HG03108 (cell line): Measurements from ENCODE around the gene SLC22A31.

ENCODE experiments used
- ATAC-seq: cut with Tn5 transposase; IDR thresholded peaks from one replicate; pipeline ENCODE4 v1.9.1; 2021; ENCODE audit warnings: moderate library complexity; ENCODE audit not compliant: unreplicated experiment

Gene SLC22A31

GRCh38 chr16:89179656-89180315, 20.6 kb downstream of the SLC22A31 start:
- no peak for ATAC-seq

- ATAC-seq, result no peak
Measured at GRCh38 chr16:89179148-89179484, 21.2 kb downstream of the SLC22A31 start.

DNA sequence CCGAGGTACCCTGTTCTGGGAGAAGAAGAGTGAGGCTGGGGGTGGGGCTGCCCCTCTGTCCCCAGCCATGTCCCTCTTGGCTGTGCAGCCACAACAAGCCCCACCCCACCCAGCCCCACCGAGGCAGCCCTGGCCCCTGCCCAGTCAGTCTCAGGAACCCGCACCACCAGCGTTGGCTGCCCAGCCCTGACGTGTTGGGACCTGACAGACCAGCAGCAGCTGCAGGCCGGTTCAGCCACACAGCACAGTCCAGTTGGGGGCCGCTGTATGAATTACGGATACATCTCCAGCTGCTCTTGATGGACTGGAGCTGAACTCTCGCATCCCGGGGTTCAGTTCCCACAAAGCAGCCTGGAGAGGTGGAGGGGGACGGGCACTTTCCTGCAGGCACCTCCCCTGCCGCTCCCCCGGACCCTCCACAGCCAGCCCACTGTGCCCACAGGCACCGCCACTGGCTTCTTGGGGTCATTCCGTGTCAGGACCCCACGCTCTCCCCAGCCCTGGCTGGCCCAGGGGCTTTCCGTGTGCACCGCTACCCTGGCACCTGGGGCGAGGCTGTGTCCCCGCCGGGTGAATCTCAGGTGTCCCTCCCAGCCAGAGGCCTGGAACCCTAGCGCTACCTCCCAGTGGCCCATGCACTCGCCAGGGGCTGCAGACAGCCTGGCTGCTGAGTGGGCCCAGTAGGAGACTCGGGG, 21.7 kb downstream of the SLC22A31 start:
- ATAC-seq, result no peak

DNA sequence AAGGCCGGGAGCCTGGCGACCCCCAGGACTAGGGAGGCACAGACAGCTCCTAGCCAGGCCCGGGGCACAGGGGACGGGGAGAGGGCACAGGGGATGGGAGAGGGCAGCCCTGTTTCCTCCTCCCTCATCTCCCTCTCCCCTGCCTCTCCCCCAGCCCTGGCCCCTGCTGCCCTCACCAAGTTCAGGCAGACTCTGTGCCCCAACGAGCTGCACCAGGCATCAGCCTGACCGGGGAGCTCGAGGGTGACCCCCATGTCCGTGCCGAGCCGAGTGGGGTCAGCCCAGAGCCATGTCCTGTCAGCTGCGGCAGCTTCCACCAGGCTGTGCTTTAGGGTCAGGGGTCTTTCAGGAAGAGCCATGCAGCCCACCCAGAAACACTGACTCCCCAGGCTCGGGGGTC, 22.8 kb downstream of the SLC22A31 start:
- ATAC-seq, result no peak

DNA sequence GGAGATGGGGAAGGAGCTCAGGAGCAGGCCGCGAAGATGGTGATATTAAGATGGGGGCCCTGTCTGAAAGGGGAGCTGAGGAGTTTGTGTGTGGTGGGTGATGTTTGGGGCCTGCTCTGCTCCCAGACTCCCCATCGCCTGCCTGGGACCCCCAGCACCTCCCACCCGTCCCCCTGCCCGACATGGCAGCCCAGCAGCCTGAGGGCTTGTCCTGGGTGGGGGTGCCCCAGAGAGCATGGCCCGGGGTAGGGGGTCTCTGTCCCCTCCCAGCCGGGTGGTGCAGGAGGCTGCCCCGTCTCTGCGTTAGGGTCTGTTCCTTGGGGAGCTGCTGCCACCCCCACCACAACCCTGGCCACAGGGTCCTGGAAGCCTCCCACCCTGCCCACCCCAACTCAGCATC, 23.6 kb downstream of the SLC22A31 start:
- ATAC-seq, result no peak

DNA sequence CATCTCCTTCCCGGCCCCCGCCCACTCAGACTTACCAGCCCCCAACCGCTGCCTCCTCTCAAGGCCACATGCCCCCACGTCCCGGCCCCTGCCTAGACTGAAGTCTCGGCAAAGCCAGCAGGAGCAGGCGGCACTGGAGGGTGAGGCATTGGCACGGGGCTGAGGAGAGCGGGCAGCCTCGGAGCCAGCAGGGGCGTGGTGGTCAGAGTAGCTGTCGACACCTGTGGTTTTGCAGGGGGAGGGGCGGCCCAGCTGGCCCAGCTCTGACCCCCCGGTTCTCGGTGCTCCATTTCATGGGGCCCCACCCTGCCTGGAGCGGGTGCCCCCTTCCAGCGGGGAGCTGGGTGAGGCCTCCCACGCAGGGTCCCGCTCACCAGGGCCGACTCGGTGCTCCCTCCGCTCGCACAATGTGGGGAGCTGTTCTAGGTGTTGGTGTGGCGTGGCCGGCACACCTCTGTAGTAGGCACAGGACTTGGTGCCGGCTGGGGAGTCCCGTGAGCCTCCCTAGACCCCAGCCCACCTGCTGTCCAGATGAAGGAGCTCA, 24.1 kb downstream of the SLC22A31 start:
- ATAC-seq, result no peak

- ATAC-seq, result no peak
Measured at GRCh38 chr16:89175280-89176146, 24.8 kb downstream of the SLC22A31 start.

GRCh38 chr16:89174877-89175276, 25.5 kb downstream of the SLC22A31 start:
- ATAC-seq, result no peak

- ATAC-seq, result no peak
Measured at GRCh38 chr16:89174055-89174827, 26.1 kb downstream of the SLC22A31 start.

GRCh38 chr16:89173174-89173921, 27.0 kb downstream of the SLC22A31 start:
- no peak for ATAC-seq

- no peak for ATAC-seq
Measured at GRCh38 chr16:89172528-89173173, 27.7 kb downstream of the SLC22A31 start.

DNA sequence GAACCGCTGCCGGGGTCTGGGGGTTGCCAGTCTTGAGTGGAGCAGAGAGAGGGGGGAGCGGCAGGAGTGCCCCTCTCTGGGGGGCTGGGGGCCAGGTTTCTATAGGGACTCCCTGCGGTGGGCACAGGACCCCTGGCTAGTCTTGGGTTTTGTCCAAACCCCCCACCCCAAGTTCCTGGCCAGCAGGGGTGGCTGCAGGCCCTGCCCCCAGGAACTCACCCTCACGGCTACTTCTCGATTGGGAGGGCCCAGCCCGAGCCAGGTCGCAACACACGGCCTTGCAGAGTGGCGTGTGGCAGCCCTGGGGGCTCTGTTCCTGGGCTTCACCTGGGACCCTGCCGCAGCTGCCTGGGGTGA, 28.2 kb downstream of the SLC22A31 start:
- ATAC-seq, result no peak

DNA sequence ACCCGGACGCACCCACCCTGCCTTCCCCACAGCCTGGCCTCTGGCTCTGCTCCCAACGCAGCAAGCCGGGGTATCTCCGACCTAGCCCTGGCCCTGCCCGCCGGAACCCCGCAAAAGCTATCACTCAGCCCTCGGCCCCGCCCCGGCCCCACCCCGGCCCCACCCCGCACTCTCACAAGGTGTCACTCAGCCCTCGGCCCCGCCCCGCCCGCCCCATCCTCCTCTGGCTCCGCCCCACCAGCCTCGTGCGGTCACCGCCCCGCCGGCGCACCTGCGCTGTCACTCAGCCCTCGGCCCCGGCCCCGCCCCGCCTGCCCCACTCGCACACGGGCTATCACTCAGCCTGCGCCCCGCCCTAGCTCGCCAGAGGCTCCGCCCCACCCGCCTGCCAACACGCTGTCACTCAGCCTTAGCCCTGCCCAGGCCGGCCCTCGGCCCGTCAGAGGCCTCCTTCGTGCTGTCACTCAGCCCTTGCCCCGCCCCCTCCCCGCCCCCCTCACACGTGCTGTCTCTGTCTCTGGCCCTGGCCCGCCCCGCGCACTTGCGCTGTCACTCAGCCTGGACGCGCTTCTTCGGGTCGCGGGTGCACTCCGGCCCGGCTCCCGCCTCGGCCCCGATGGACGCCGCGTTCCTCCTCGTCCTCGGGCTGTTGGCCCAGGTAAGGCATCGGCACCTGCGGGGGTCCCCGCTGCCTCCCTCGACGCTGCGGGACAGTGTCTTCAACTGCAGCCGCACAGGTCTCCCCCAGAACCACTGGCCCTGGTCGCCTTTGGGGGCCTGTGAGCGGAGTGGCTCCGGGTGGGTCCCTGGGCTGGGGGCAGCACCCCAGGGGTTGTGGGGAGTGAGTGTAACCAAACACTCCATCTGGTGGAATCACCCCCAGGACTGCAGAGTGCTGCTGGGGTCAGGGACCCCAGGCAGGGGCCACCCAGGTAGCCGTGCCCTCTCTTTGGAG, 28.8 kb downstream of the SLC22A31 start, which contains the start of gene CDH15:
CDH15 (plus strand) TSS at position 533 of the 955 bp plus-strand sequence; CDS start at position 617, 84 bp downstream.
- peak; percentile 71 for ATAC-seq

DNA sequence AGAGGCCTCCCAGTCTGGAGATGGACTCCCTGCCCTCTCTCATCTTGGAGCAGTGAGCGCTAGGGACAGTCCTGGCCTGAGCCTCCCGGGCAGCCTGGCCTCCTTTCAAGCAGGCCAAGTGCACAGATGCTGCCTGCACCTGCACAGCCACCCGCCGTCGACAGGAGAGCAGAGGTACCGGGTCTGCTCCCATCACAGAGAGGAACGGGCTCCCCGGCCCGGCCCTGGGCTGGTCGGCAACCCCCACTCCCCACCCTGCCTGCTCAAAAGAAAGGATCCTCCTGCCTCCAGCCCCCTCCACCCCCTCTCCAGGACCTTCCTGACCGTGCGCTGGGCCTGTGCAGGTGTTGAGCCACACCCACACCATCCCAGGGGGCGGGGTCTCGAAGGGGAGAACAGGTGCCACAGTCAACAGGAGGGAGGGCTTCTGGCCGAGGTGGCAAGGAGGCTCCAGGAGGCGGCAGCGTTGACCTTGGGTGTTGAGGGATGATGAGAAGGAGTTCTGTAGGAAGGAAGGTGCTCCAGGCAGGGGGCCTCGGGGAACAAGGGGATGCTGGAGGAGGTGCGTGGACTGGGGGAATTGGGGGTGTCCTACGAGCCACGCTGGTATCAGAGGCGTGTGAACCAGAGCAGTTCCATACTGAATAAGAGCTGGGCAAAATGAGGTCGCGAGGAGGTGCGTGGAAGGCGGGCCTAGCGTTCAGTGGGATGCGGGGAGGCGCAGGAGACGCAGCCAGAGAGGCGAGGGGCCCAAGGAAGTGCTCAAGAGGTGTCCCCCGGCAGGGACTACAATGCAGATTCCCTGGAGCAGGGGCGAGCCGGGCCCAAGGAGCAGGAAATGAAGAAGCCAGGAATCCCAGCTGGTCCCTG, 29.8 kb downstream of the SLC22A31 start:
- ATAC-seq, result no peak

- ATAC-seq, result no peak
Measured at GRCh38 chr16:89169778-89170177, 30.6 kb downstream of the SLC22A31 start.

- ATAC-seq, result no peak
Measured at GRCh38 chr16:89168381-89169189, 31.8 kb downstream of the SLC22A31 start.
